Measurements from ENCODE around the gene PRDM1. TPM values are rescaled to one million over a fixed set of nuclear protein-coding genes. Genes with fewer than 3 reads are reported as not detected.

The PRDM1 gene
- total and polyA plus RNA-seq, 2 donors = 3.7 to 5.0 TPM

DNA sequence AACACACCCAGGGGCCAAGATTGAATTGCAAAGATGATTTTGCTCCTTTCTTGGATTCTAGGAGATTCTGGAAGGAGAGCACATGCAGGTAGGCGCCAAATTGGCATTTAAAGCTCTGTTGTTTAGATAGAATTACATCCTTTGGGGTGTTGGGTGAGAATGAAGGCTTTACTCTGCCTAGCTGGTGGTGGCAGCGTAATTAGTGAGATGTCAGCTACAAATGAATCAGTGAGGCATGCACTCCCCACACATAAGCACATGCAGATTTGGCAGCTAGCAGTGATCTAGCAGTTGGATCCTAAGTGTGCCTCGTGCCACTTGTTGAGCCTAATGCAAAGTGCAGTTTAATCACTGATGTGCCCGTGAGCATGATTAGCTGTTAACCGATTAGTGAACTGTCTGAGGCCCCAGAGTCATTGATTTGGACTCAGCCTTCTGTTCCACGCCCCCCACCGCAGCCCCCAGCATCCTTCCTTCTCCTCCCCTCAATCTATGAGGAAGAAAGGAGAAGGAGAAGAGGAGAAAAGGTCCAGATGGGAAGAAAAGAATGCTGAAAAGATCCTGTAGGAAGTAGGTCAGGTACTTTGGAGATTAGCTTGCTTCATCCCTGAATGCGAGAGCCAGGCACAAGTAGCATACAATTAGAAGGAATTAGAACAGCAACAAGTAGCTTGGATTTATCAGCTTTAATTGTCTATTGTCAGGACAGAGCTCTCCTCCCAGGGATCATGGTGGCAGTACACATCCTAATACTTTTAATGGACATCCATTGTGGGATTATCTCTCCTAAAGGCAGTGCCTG is 6.0 kb upstream of the PRDM1 start:
- Histone ChIP-seq H3K4me3 (ENCODE audit: low read depth, low read length) (no peak overlapping the region), H3K27ac (ENCODE audit: low read depth) (no peak overlapping the region), H3K4me1 (ENCODE audit: insufficient read depth) (no peaks in the 10 kb centered on the region), H3K36me3 (ENCODE audit: insufficient read depth) (no peaks in the 10 kb centered on the region)
- 77% methylated on average over 8 of the region's 8 CpGs for WGBS
- no peak for DNase-seq (ENCODE audit: extremely low spot score)

DNA sequence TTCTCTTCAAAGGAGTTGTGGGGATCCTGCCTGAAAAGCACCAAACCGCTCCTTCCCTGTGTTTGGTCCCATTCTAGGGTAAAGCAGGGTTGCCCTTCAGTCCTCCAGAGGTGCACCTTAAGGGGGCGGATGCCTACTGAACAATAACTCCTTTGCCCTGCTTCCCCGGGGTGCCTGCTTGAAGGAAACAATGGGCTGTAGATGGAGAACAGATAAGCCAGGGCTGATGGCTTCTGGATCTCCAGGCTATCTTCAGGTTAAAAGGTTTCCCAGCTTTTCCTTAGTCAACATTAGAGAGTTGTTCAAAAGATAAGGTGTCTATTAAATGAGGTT is 5.4 kb upstream of the PRDM1 start:
- no peak for DNase-seq (ENCODE audit: extremely low spot score)
- 84% methylated on average over 3 of the region's 3 CpGs for WGBS
- Histone ChIP-seq H3K27ac (ENCODE audit: low read depth) (no peak overlapping the region), H3K36me3 (ENCODE audit: insufficient read depth) (no peaks in the 10 kb centered on the region), H3K4me1 (ENCODE audit: insufficient read depth) (no peaks in the 10 kb centered on the region), H3K4me3 (ENCODE audit: low read depth, low read length) (no peak overlapping the region)

DNA sequence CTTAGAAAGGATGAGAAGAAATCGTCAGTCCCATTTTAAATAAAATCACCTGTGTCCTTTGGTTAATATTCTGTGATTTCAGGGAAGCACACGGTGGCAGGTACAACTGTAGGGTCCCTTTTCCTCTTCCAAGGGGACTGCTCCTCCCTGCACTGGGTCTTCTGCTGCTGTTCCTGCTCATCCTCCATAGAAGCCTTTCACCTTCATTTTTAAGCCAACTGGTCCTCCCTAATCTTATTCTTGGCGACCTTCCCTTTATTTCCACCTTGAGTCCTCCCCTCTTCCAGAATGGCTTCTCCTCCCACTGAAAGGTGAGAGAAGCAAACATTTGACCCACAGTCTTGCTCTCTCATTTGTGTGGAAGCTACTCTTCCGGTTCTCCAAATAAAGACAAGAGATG is 4.4 kb upstream of the PRDM1 start:
- no peak overlapping the region for H3K27ac ChIP-seq (ENCODE audit: low read depth)
- no peak overlapping the region for H3K4me3 ChIP-seq (ENCODE audit: low read depth, low read length)
- H3K4me1 ChIP-seq (ENCODE audit: insufficient read depth) = no peaks in the 10 kb centered on the region
- no peak for DNase-seq (ENCODE audit: extremely low spot score)
- 79% methylated on average over 4 of the region's 4 CpGs for WGBS
- no peaks in the 10 kb centered on the region for H3K36me3 ChIP-seq (ENCODE audit: insufficient read depth)

DNA sequence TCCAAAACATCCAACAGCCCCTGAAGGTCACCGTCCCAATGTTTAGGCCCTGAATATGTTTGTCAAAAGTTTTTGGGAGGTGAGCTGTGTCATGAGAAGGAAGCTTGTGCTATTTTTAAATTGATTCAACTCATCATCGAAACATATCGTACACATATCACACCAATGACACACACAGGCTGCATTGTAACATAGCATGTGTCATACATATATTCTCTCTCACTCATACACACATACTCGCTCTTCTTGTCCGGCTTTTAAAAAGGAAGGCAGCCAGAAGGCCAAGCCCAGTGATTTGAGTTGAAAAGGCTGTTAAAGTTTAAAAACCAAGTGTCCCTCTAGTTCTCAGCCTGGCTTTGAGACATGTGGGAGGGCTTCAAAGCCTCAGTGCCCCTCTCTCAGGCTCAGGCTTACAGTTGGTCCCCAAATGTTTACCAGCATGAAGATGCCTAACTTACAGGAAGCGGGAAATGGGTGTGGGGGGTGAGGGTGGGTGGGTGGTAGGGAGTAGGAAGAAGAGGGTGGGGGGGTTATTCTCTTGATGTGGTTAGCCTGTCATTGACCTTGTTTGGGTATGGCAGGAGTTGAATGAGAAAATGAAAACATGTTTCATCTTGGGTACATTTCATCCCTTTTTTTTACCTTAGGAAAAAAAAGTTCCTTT is 3.3 kb upstream of the PRDM1 start:
- Histone ChIP-seq H3K27ac (ENCODE audit: low read depth) (no peak overlapping the region), H3K36me3 (ENCODE audit: insufficient read depth) (no peaks in the 10 kb centered on the region), H3K4me1 (ENCODE audit: insufficient read depth) (no peaks in the 10 kb centered on the region), H3K4me3 (ENCODE audit: low read depth, low read length) (no peak overlapping the region)
- DNase-seq (ENCODE audit: extremely low spot score) = no peak
- WGBS = 81% methylated on average over 6 of the region's 6 CpGs

DNA sequence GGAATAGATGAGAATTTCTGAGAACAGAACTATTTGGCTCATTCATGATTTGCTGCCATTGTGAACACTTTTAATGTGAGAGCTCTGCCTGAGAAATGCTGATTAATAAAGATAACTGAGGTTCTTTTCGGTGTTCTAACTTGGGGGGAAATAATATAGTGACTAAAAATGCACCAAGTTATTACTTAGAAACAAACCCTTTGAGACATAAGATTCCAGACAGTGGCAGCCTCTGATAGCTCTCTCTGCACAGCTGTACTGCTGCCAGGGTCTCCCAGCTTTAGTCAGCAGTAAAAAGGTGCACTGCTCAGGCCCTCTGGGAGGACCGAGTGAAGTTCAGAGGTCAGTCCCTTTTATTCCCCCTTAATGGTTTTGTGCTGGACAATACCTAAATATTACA is 2.5 kb upstream of the PRDM1 start:
- no peaks in the 10 kb centered on the region for H3K4me1 ChIP-seq (ENCODE audit: insufficient read depth)
- no peak overlapping the region for H3K27ac ChIP-seq (ENCODE audit: low read depth)
- 77% methylated on average over 2 of the region's 2 CpGs for WGBS
- no peak for DNase-seq (ENCODE audit: extremely low spot score)
- H3K36me3 ChIP-seq (ENCODE audit: insufficient read depth) = no peaks in the 10 kb centered on the region
- no peak overlapping the region for H3K4me3 ChIP-seq (ENCODE audit: low read depth, low read length)

DNA sequence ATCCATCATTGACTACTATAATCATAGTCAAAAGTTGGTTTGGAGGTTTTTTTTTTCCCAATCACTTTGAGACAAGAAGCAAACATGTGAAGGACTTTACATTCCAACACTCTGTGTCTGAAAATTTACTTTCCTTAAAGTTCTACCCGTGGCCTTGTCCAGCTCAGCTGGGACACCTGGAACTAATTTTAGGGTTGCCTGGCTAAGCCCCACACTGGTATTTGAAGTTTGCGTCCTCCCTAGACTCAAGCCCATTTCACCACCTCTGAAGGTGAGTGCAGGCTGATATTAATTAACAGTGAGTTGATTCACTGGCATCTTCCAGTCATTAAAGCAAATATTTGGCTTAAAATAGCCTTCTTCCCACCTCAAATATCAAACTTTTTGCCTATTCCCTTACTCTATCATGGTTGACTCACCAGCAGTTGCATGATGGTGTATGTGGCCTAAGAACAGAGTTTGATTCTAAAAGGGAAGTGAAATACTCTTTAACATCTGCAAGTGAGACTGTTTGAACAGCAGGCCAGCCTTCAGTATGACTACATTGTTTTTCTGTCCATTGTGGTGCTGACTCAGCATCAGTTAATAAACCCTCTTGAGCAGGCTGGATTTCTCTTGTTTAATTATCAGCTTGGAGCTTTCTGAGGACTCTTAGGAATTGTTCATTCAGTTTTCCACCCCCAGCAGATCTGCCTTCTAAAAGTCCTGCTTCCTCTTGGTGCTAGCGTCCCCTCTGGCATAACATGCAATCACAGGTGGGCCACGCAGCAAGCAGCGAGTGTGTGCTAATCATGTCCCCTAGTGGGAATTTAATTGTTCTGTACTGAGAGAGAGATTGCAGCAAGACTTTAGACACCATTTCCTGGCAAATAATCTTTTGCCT is 1.8 kb upstream of the PRDM1 start:
- WGBS = 60% methylated on average over 5 of the region's 5 CpGs
- no peaks in the 10 kb centered on the region for H3K36me3 ChIP-seq (ENCODE audit: insufficient read depth)
- DNase-seq (ENCODE audit: extremely low spot score) = no peak
- H3K4me3 ChIP-seq (ENCODE audit: low read depth, low read length) = no peak overlapping the region
- H3K4me1 ChIP-seq (ENCODE audit: insufficient read depth) = no peaks in the 10 kb centered on the region
- no peak overlapping the region for H3K27ac ChIP-seq (ENCODE audit: low read depth)

DNA sequence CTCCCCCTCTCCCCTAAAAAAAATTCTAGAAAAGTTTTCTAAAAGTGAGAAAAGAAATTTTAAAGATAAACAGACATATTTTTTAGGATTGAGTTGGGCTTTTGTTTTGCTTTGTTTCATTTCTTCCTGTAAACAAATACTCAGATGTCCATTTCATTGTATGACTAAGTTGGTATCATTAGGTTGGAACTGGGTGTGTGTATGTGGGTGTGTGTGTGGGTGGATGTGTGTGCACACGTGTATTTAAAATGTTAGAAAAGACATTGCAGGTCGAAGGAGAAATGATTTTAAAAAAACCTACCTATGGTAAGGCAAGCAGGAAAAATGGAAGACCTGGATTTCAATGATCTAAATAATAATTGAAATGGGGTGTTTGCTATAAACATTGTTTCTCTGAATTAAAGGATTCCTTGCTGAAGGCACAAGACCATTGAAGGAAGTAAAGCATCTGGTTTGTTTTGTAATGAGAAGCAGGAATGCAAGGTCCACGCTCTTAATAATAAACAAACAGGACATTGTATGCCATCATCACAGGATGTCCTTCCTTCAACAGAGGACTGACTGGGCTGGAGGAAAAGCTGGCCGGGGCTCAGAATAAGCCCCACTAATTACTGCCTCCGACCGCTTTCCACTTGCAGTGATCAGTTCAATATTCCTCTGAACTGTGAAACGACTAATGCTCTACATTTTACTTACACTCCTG is 996 bp upstream of the PRDM1 start:
- Histone ChIP-seq H3K27ac (ENCODE audit: low read depth) (peak overlapping the region; percentile 27), H3K4me3 (ENCODE audit: low read depth, low read length) (peak overlapping the region; percentile 63), H3K4me1 (ENCODE audit: insufficient read depth) (no peaks in the 10 kb centered on the region), H3K36me3 (ENCODE audit: insufficient read depth) (no peaks in the 10 kb centered on the region)
- DNase-seq (ENCODE audit: extremely low spot score) = no peak
- WGBS = 21% methylated on average over 7 of the region's 7 CpGs

DNA sequence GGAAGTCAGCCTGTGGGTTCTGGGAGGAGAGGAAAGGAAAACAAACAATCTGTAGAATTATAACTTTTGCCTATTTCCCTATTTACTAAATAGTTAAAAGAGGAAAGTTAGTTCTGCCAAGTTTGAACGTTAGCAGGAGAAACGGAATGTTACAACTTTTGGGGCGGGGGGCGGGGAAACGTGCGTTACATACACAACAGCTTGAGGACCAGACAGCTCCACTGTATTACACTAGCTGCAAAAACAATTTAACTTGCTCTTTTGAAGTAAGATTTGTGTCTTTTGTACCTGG is 498 bp upstream of the PRDM1 start:
- Histone ChIP-seq H3K36me3 (ENCODE audit: insufficient read depth) (no peaks in the 10 kb centered on the region), H3K4me3 (ENCODE audit: low read depth, low read length) (peak overlapping the region; percentile 63), H3K4me1 (ENCODE audit: insufficient read depth) (no peaks in the 10 kb centered on the region), H3K27ac (ENCODE audit: low read depth) (peak overlapping the region; percentile 27)
- no peak for DNase-seq (ENCODE audit: extremely low spot score)
- WGBS = 7% methylated on average over 6 of the region's 6 CpGs

DNA sequence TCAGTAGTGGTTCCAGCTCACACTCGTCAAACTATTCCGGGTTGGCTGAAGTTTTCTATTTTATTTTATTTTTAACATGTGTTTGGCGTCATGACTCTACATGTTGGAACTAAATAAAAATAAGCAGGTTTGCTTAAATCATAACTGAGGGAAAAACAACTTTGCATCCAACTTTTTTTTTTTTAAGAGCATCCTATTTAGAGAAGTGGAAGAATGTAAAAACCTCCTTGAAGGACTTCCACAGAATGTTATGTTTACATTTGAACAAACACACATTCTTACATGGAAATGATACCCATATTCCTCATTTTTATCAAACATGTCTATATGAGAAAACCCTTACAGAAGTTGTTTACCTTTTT is 659 bp downstream of the PRDM1 start:
- no peaks in the 10 kb centered on the region for H3K36me3 ChIP-seq (ENCODE audit: insufficient read depth)
- H3K4me3 ChIP-seq (ENCODE audit: low read depth, low read length) = peak overlapping the region; percentile 63
- H3K27ac ChIP-seq (ENCODE audit: low read depth) = no peak overlapping the region
- 17% methylated on average over 3 of the region's 3 CpGs for WGBS
- no peaks in the 10 kb centered on the region for H3K4me1 ChIP-seq (ENCODE audit: insufficient read depth)
- no peak for DNase-seq (ENCODE audit: extremely low spot score)

DNA sequence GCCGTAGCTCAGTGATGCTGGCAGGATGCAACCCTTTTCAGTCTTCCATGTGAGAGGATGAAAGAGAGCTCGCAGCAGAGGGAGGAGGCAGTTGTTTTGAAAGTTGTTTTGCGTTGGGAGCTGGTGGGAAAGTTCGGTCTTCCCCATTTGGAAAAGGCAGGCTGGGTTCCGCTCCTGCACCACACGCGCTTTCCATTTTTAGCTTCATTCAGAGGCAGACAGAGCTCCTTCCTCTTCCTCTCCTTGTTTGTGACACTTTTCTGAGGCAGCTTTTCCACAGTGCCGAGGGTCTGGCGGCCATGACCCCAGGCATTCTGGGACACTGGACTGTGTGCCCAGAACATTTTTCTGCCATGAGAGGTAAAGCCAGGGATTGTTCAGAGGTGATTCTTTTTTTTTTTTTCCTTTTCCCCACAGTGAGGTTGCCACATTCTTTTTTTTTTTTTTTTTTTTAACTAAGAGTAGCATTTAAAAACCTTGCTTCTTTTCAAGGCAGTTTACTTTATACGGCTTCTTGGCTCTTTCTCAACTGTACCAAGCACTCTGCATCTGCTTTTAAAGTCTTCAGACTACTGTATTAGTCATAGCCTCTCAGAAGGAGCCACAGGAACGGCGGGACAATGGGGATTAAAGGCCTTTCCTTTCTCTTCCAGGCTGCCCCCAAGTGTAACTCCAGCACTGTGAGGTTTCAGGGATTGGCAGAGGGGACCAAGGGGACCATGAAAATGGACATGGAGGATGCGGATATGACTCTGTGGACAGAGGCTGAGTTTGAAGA is 1.6 kb downstream of the PRDM1 start:
- WGBS = 29% methylated on average over 13 of the region's 13 CpGs
- H3K27ac ChIP-seq (ENCODE audit: low read depth) = peak overlapping the region; percentile 44
- H3K36me3 ChIP-seq (ENCODE audit: insufficient read depth) = no peaks in the 10 kb centered on the region
- peak overlapping the region; percentile 63 for H3K4me3 ChIP-seq (ENCODE audit: low read depth, low read length)
- DNase-seq (ENCODE audit: extremely low spot score) = no peak
- peaks cover 2% of the 10 kb centered on the region for H3K4me1 ChIP-seq (ENCODE audit: insufficient read depth)

DNA sequence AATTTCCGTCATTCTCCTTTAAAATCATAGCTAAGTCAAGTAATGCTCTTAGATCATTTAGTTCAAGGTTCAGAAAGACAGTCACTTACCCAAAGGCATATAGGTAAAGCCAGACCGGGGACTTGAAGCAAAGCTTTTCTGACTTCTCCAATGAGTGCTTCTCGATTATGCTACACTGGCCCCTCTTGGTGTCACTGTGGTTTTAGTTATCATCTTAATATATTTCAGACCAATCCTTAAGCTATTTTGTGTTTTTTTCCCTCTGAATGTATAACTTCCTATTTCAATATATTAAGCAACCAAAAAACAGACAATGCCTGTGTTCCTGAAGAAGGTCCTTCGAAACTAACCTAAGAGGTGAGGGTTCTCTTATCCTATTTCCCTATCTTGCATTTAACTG is 3.9 kb downstream of the PRDM1 start:
- WGBS = 63% methylated on average over 4 of the region's 4 CpGs
- Histone ChIP-seq H3K36me3 (ENCODE audit: insufficient read depth) (no peaks in the 10 kb centered on the region), H3K27ac (ENCODE audit: low read depth) (no peak overlapping the region), H3K4me3 (ENCODE audit: low read depth, low read length) (peak overlapping the region; percentile 63), H3K4me1 (ENCODE audit: insufficient read depth) (peaks cover 2% of the 10 kb centered on the region)
- DNase-seq (ENCODE audit: extremely low spot score) = no peak

DNA sequence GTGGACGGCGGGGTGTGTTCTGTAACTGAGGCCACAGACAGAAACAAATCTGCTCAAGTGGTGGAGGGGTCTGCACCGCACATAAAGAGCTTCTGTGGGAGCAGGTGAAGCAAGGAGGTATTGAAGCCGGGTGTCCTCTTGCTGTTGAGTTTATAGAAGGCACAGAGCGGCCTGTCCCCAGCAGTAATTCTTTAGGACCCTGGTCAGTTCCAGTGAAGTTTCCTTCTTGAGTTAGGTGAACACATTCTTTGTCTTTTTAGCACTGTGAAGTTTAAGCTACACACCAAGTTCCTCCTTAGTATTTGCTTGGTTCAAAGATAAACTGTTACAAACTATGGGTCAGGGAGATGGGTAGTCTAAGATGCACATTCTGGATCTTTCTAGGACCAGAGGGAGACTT is 6.1 kb downstream of the PRDM1 start:
- 81% methylated on average over 5 of the region's 5 CpGs for WGBS
- H3K4me1 ChIP-seq (ENCODE audit: insufficient read depth) = peaks cover 2% of the 10 kb centered on the region
- peak overlapping the region; percentile 10 for H3K27ac ChIP-seq (ENCODE audit: low read depth)
- DNase-seq (ENCODE audit: extremely low spot score) = no peak
- peak overlapping the region; percentile 25 for H3K4me3 ChIP-seq (ENCODE audit: low read depth, low read length)
- no peaks in the 10 kb centered on the region for H3K36me3 ChIP-seq (ENCODE audit: insufficient read depth)

Measured in urinary bladder (tissue), 4 donors.